Activated naive CD4-positive, alpha-beta T cell treated with Interleukin-2 at 50 U/mL for 16 hours (primary cell): Measurements from ENCODE around the gene B4GALT6.

ENCODE experiments used
- DNase-seq: peaks from one replicate; pipeline ENCODE4 v3.0.0-alpha.2; 2020

Gene B4GALT6

DNA sequence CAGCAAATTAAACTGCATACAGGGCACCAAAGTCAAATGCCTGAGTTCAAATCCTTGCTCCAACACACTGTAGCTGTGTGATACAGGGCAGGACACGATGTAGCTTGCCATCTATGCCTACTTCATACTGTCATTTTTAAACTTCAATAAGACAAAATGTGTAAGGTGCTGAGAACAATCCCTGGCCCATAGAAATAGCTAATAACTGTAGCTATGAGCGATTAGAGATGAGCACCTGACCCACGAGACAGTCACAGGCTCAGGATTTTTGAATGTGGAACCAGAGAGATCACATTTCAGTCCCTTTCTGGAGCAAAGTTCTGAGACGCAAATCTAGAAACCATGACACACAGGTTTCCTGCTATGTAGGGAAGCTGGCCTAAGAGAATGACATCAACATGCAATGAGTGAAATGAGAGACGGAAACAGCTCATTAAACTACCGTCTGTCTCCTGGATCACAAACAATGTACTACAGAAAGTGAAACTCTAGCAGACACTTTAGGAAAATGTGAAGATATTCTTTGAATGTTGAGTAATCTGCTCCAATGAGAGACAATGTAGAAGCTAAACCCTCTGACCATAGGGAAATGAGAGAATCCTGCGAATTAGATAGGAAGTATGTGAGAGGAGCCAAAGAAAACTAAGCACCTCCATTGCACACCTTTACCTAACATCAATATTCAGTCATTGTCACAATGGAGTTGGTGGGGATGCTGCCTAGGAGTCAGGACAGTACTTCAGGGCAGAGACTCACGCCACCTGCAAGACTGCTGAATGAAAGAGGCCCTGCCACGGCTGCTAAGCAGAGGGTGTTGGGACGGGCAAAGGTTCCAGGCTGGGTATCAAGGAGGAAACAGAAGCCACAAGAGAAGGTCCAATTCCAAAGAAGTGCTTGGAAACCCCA is 25.5 kb downstream of the B4GALT6 start:
- peak; percentile 8 for DNase-seq

DNA sequence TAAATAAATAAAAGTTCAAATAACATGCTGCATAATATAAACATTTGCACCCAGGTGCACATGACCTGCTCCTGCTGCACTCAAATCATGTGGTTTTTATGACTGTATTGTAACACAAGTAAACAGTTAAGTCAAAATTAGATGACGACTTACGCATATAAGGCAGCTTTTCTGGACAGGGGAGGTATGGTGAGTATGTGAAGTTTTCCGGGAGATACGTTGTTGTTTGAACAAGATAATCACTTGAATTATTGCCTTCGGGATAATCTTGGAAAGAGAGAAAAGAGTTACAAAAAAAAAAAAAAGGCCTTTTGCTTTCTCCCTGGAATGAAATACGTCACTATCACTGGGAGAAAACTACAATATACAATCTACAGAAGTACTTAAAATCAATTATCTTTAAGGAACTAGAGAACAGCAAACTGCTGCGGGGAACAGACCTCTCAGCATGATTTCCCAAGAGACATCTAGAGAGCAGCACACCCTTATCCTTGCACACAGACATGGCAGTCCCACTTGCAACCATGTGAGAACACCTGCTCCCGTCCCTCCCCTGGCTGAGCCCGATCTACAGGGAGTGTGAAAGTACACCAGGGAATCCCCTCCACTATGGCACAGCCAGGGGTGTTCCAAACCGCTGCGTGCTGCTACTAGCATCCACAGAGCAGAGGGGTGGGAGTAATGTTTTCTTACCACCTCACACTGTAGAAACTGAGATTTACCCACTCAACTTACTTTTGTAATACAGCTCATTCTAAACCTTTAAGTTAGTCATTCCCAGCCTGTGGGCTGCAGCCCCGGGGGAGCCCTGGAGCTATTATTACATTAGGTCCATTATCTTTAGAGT is 26.3 kb downstream of the B4GALT6 start:
- peak; percentile 49 for DNase-seq

GRCh38 chr18:31656754-31657153 is 27.6 kb downstream of the B4GALT6 start:
- no peak for DNase-seq

GRCh38 chr18:31655354-31655753 is 29.0 kb downstream of the B4GALT6 start:
- no peak for DNase-seq

DNA sequence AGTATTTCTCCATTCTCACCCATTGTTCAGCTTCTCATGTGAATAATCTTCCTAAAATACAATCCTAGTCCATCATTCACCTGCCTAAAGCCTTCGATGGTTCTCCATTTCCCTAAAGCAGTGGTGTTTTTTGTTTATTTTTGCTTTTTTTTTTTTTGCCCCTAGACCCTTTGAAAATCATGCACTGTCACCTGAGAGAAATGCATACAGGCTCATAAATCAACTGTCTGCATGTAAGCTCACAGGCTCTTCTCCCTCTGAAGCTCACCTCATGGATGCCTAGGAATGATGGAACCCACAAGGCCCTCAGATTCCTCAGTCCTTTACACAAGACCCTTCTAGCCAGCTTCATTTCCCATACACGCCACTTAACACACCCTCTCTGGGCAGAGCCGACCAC is 31.5 kb downstream of the B4GALT6 start:
- no peak for DNase-seq

DNA sequence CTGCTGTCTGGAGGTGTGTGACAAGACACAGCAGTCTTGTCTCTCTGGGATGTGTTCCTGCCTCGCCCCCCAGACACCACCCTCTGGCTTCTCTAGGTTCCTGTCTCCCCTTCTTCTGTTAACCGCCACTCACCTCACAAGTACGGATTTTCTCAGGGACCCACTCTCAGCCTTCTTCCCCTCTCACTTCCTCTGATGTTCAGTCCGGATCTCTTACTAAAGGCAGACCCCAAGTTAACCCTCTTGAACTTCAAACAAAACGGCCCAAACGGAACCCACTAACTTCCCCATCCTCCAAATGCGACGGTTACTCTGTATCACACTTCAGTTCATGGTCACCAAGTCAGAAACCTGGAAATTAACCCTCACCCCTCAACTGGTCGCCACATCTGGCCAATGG is 32.0 kb downstream of the B4GALT6 start:
- no peak for DNase-seq

DNA sequence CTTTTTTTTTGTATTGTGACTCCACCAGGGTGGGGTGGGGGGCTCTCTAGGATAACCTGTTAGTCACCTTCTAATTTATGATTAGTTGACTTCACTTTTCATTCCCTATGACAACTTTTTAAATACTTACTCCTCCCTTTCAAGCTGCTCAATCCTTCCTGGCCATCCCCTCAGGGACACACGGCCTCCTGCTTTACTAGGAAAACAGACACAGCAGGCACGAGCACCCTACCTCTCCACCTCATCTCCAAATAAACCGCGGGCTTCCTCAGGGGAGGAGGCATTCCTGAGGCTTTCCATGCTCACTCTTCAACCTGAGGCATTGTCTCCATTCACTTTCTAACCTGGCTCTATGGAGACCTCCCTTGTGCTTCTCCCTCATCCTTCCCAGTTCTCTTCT is 33.0 kb downstream of the B4GALT6 start:
- DNase-seq = no peak

- DNase-seq = no peak
These were observed 34.2 kb downstream of the B4GALT6 start for GRCh38 chr18:31649978-31650719.

- DNase-seq = no peak
These were observed 34.9 kb downstream of the B4GALT6 start for GRCh38 chr18:31649449-31649848.

DNA sequence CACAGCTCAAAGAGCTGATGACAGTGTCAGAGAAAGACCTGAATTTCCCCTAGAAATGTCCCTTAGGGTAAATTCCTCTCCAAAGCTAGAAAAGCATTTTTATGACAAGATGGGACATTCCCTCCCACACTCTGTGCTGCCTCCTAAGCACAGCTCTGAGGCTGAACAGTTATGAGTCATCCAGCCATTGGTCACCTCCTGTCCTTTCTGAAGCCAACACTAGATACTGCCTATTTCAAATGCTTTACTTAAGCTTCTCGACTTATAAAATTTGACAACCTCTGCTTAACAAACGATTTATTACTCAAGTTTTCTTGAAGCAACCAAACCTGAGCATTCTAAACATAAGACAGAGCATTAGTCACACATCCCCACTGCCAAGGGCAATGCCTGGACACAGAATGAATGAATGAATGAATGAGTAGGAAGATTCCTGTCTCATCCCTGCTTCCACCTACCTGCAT is 35.4 kb downstream of the B4GALT6 start:
- no peak for DNase-seq

DNA sequence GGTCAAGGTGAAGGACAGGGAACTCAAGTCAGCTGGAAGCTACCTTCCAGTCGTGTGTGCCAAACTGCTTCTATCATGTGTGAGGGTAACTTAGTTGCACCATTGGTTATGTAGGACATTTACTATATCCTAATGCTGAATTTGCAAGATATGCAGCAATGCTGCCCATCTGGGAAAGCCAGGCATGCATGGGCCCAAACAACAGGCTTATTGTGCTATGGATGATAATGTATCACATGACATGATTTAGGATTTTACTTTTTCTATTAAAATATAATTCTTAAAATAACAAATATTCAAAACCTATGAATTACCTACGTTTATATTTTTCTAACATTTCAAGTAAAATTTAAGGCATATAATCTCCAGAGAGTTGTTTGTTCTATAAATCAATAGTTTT is 35.9 kb downstream of the B4GALT6 start:
- DNase-seq = no peak

GRCh38 chr18:31647127-31647753 is 37.1 kb downstream of the B4GALT6 start:
- DNase-seq = no peak

GRCh38 chr18:31646332-31647126 is 37.9 kb downstream of the B4GALT6 start:
- no peak for DNase-seq

GRCh38 chr18:31645411-31645810 is 39.0 kb downstream of the B4GALT6 start:
- no peak for DNase-seq

- no peak for DNase-seq
These were observed 41.4 kb downstream of the B4GALT6 start for GRCh38 chr18:31643003-31643402.

DNA sequence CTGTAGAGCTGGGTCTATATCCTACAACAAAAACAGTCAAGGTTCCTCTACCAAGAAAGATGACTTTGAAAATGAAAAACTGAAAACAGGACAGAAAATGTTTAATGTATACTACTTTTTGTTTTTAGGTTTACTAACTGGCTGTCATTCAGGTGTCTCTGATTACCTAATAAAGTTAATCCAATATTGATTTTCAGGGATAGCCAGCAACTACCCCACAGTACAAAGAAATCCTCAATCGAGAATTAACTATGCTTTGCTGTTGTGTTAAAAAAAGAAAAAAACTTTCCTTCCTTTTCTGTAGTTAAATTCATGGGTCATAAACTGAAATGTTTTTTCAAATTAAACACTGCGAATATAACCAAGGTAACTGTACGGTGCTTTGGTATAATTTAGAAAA is 46.9 kb downstream of the B4GALT6 start:
- DNase-seq = no peak

- no peak for DNase-seq
These were observed 48.0 kb downstream of the B4GALT6 start for GRCh38 chr18:31636387-31636786.

DNA sequence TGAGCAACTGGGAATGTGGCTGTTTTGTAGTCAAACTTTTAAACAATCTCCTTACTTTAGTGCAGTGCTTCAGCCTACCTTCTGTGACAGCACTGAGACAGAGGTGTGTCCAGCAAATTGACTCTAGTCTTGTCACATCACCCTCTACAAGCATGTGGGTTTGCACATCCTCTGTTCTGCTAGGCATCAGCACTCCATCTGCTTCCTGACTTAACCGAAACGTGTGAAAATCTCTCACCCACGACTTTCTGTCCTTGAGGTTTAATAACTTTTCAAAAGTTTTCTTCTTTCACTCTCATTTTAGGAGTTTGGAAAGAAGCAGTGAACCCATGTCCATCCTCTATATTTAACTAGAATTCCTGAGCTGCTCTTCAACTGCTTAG is 50.1 kb downstream of the B4GALT6 start:
- no peak for DNase-seq

DNA sequence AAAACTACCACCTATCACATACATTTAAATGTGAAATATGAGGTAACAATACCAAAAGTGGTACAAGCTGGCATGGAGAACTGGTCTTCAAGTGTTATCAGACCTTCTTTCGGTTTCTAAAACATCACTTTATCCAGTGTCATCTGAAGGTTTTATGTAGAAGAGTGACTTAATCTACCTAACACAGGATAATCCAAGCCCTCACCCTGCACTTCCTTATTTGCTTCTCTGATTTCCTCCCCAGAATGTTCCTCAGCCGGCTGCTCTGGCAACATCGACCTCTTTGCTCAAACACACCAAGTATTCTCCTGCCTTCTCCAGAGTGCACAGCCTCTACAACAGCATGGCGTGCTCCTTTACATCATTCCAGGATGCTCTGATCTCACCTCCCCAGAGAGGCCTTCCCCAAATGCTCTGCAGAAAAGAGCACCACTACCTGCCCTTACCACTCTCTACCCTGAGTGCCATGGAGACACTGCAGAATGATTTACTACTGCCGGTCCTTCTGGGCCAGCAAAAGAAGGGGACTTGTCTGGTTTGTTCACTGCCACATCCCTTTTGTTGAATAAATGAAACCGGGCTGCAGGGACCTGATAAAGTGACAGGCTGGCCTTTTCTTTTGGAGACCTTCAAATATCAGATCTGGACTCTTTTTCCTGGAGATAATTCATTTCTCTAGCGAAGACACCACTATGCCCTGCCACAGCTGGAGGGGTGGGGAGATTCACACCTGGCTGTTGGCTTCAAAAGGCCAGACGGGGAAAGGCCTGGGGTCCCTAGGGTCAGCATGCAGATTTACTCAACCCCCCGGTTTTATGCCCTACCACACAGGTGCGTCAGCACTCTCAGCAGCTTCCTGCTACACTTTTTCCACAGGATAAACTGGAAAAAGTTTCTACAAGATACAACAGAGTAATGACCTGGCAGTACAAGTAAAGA is 50.7 kb downstream of the B4GALT6 start:
- no peak for DNase-seq

DNA sequence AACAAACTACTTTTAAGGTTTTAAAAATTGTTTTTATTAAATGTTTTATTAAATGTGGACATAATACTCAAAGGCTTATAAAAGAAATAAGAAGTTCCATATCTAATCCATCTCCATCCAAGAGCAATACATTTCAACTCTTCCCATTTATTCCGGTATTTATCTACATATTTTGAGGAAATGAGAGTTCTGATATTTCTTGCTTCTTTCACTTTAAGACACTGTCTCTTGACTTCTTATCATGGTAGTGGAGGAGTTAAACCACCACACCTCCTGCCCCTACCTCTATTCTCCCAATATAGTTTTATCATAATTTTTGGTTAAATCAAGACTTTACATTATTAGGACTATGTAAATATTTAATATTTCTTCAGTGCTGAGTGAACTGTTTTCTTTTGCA is 52.0 kb downstream of the B4GALT6 start:
- no peak for DNase-seq

DNA sequence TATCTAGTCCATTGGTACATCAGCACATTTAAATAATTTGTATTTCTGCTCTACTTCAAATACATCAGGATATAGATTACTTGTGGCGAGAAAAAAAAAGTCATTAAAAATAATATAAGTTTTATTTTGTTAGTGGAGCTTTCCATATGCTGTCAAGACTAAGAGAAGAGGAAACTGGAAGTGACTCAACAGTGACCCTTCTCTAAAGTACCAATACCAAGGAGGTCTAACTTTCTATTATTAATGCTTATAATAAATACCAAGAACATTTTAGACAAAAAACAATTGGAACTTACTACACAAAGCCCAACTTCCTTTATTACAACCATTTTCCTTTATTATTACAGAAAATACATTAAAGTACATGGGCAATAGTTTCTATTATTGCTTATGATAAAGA is 52.9 kb downstream of the B4GALT6 start:
- no peak for DNase-seq
